Gastroesophageal sphincter (tissue), 3 donors: ENCODE results near the gene SLC35C1.

Experiments
- CTCF ChIP-seq, 4 experiments: fragments of 200-600 bp in 2 of 4; fragments of 450-650 bp in 2 of 4; sonication (generic) in 1 of 4; IDR thresholded peaks; one replicate each; pipeline ENCODE4 v1.5.1; 2017 to 2019; ENCODE audit warnings: antibody characterized with exemption in 4 of 4, mild to moderate bottlenecking in 2 of 4, moderate library complexity in 2 of 4
- EP300 ChIP-seq: sonication (generic); formaldehyde crosslinking; IDR thresholded peaks from one replicate; pipeline ENCODE4 v1.6.1; 2017; ENCODE audit warnings: antibody characterized with exemption, mild to moderate bottlenecking
- POLR2A ChIP-seq, 2 donors: fragments of 450-650 bp; IDR thresholded peaks; one replicate each; pipeline ENCODE4 v1.6.1; 2017; ENCODE audit warnings: antibody characterized with exemption in 2 of 2, mild to moderate bottlenecking in 2 of 2, moderate library complexity in 1 of 2

GRCh38 chr11:45766469-45766868 lies 38.5 kb upstream of the SLC35C1 start:
- no peak for TF ChIP-seq CTCF (IDR thresholded peaks at IDR 0.05)
- TF ChIP-seq POLR2A (IDR thresholded peaks at IDR 0.05): no peak
- no peak for TF ChIP-seq EP300
